GM23338 (cell line): ENCODE results near the gene OTUD6A. TPM values are rescaled to one million over a fixed set of nuclear protein-coding genes. Genes with fewer than 3 reads are reported as not detected.

ENCODE experiments used
- ATAC-seq: fragments of 200-7000 bp; cut with Tn5 transposase; 3 replicates; pipeline ENCODE4 v1.9.1; 2020
- DNase-seq: peaks from one replicate; pipeline ENCODE4 v3.0.0-alpha.2; 2015; ENCODE audit warnings: low spot score
- H2AFZ ChIP-seq: fragments of 200-600 bp; sonication (generic); 2 replicates; pipeline ENCODE4 v1.8.0; 2016; ENCODE audit warnings: antibody characterized with exemption, mild to moderate bottlenecking, moderate library complexity
- H3F3A ChIP-seq: fragments of 200-600 bp; sonication (generic); replicated peaks from 2 replicates; pipeline ENCODE4 v1.8.0; 2017; ENCODE audit warnings: antibody characterized with exemption, mixed run types, low read depth
- H3K27ac ChIP-seq: fragments of 200-600 bp; sonication (generic); 2 replicates; pipeline ENCODE4 v1.6.1; 2016; ENCODE audit warnings: low read depth
- H3K27me3 ChIP-seq: fragments of 200-600 bp; sonication (generic); 2 replicates; pipeline ENCODE4 v1.8.0; 2016; ENCODE audit warnings: mild to moderate bottlenecking, mixed run types, moderate library complexity; ENCODE audit not compliant: insufficient read depth
- H3K36me3 ChIP-seq: fragments of 200-600 bp; sonication (generic); 2 replicates; pipeline ENCODE4 v1.8.0; 2016; ENCODE audit warnings: mild to moderate bottlenecking; ENCODE audit not compliant: insufficient read depth
- H3K4me1 ChIP-seq: fragments of 200-600 bp; sonication (generic); 2 replicates; pipeline ENCODE4 v1.8.0; 2016; ENCODE audit warnings: mild to moderate bottlenecking, moderate library complexity; ENCODE audit not compliant: insufficient read depth
- H3K4me2 ChIP-seq: fragments of 200-600 bp; sonication (generic); 2 replicates; pipeline ENCODE4 v1.7.1; 2017; ENCODE audit warnings: mixed run types
- H3K4me3 ChIP-seq: fragments of 200-600 bp; sonication (generic); 2 replicates; pipeline ENCODE4 v1.6.1; 2016; ENCODE audit warnings: mixed run types
- H3K79me2 ChIP-seq: fragments of 200-600 bp; sonication (generic); replicated peaks from 2 replicates; pipeline ENCODE4 v1.8.0; 2017; ENCODE audit warnings: mild to moderate bottlenecking; ENCODE audit not compliant: insufficient read depth
- H3K9me2 ChIP-seq: fragments of 200-600 bp; sonication (generic); 2 replicates; pipeline ENCODE4 v1.8.0; 2017; ENCODE audit not compliant: insufficient read depth
- H4K20me1 ChIP-seq: fragments of 200-600 bp; sonication (generic); replicated peaks from 2 replicates; pipeline ENCODE4 v1.8.0; 2017; ENCODE audit warnings: mild to moderate bottlenecking; ENCODE audit not compliant: insufficient read depth
- H3K27ac Mint-ChIP-seq: 2 replicates; pipeline ENCODE4 v1.8.0; 2020; ENCODE audit warnings: inconsistent platforms, mild to moderate bottlenecking, moderate library complexity, mixed read lengths
- H3K27me3 Mint-ChIP-seq: 3 replicates; pipeline ENCODE4 v1.8.0; 2022; ENCODE audit warnings: low read depth, mild to moderate bottlenecking, moderate library complexity, mixed read lengths, inconsistent platforms; ENCODE audit not compliant: insufficient read depth, poor library complexity
- H3K36me3 Mint-ChIP-seq: 3 replicates; pipeline ENCODE4 v1.8.0; 2021; ENCODE audit warnings: low read depth, mild to moderate bottlenecking, inconsistent platforms, moderate library complexity, mixed read lengths
- H3K4me1 Mint-ChIP-seq: 3 replicates; pipeline ENCODE4 v1.8.0; 2020; ENCODE audit warnings: mild to moderate bottlenecking, inconsistent platforms, mixed read lengths
- H3K4me3 Mint-ChIP-seq: 3 replicates; pipeline ENCODE4 v1.8.0; 2021; ENCODE audit warnings: moderate library complexity, mild to moderate bottlenecking, inconsistent platforms, mixed read lengths
- H3K9me3 Mint-ChIP-seq: 3 replicates; pipeline ENCODE4 v1.8.0; 2020; ENCODE audit warnings: moderate library complexity, mild to moderate bottlenecking, inconsistent platforms, mixed read lengths
- CREB1 ChIP-seq: fragments of 250-450 bp; sonication (Bioruptor Pico); IDR thresholded peaks from 2 replicates; pipeline ENCODE4 v1.5.0; 2020; ENCODE audit warnings: low read depth, mild to moderate bottlenecking, moderate library complexity
- EZH2 ChIP-seq: fragments of 200-600 bp; sonication (generic); IDR thresholded peaks from one replicate; pipeline ENCODE4 v1.8.0; 2017; ENCODE audit warnings: antibody characterized with exemption, mild to moderate bottlenecking, low read depth; ENCODE audit not compliant: unreplicated experiment
- EZH2phosphoT487 ChIP-seq: fragments of 200-600 bp; sonication (generic); IDR thresholded peaks from one replicate; pipeline ENCODE4 v1.8.1; 2018; ENCODE audit warnings: antibody characterized with exemption; ENCODE audit not compliant: unreplicated experiment
- JUNB ChIP-seq: IDR thresholded peaks from one replicate; pipeline ENCODE4 v1.6.1; 2016; ENCODE audit warnings: antibody characterized with exemption; ENCODE audit not compliant: unreplicated experiment
- NANOG ChIP-seq: IDR thresholded peaks from 2 replicates; pipeline ENCODE4 v1.6.1; 2016; ENCODE audit warnings: antibody characterized with exemption, borderline replicate concordance
- POLR2AphosphoS5 ChIP-seq: IDR thresholded peaks from 2 replicates; pipeline ENCODE4 v1.6.1; 2016; ENCODE audit warnings: antibody characterized with exemption, low read depth
- STAT1 ChIP-seq: IDR thresholded peaks from one replicate; pipeline ENCODE4 v1.6.1; 2016; ENCODE audit warnings: antibody characterized with exemption; ENCODE audit not compliant: unreplicated experiment
- ZNF114 ChIP-seq: fragments of 250-450 bp; sonication (Bioruptor Pico); IDR thresholded peaks from 2 replicates; pipeline ENCODE4 v1.5.0; 2020; ENCODE audit warnings: mild to moderate bottlenecking, moderate library complexity
- ZNF331 ChIP-seq: fragments of 250-450 bp; sonication (Bioruptor Pico); IDR thresholded peaks from 2 replicates; pipeline ENCODE4 v1.5.0; 2020; ENCODE audit warnings: low read depth, mild to moderate bottlenecking, moderate library complexity
- ZNF462 ChIP-seq: fragments of 250-450 bp; sonication (Bioruptor Pico); IDR thresholded peaks from 2 replicates; pipeline ENCODE4 v1.5.0; 2020; ENCODE audit warnings: mild to moderate bottlenecking, moderate library complexity
- polyA plus RNA-seq: library from polyadenylated mRNA; unstranded; fragments of >200 nt; fragmentation: Nextera tagmentation; extraction: Ambion mirVana; gene quantifications from 2 replicates; pipeline ENCODE4 v1.2.1, GENCODE V29; 2016
- total RNA-seq: library from RNA; depleted of rRNA; stranded (reverse); fragments of >200 nt; shearing (Covaris generic); gene quantifications from 2 replicates; pipeline ENCODE4 v1.2.3, GENCODE V29; 2014
- TF ChIP-seq, protein P1 (sequence below), 2 experiments: fragments of 200-600 bp in 1 of 2; sonication (generic) in 1 of 2; conservative IDR thresholded peaks; 2 replicates each; pipeline versions ENCODE4 v1.5.1 to v1.6.1; 2016 to 2017; ENCODE audit warnings: antibody characterized with exemption in 2 of 2, low read depth in 2 of 2, mild to moderate bottlenecking in 2 of 2, moderate library complexity in 1 of 2
- TF ChIP-seq, protein P2 (sequence below): IDR thresholded peaks from 2 replicates; pipeline ENCODE4 v1.6.1; 2016; ENCODE audit warnings: antibody characterized with exemption
- TF ChIP-seq, protein P3 (sequence below): IDR thresholded peaks from one replicate; pipeline ENCODE4 v1.6.1; 2018; ENCODE audit warnings: antibody characterized with exemption; ENCODE audit not compliant: unreplicated experiment

The OTUD6A gene
- total and polyA plus RNA-seq, 2 experiments from 2014 or later = 0.17 TPM; not detected in 1

GRCh38 chrX:70042399-70043371, 19.6 kb upstream of the OTUD6A start:
- Histone ChIP-seq H3K4me3 (no peak overlapping the region), H4K20me1 (no peaks in the 10 kb centered on the region), H3K4me1 (no peaks in the 10 kb centered on the region), H3F3A (no peaks in the 10 kb centered on the region), H2AFZ (no peak overlapping the region), H3K27ac (no peak overlapping the region), H3K27me3 (no peaks in the 10 kb centered on the region), H3K36me3 (no peaks in the 10 kb centered on the region), H3K4me2 (no peak overlapping the region), H3K79me2 (no peaks in the 10 kb centered on the region), H3K9me2 (no peaks in the 10 kb centered on the region)
- Mint-ChIP-seq H3K27me3 (peaks cover 2% of the 10 kb centered on the region), H3K4me3 (no peak overlapping the region), H3K4me1 (peaks cover 2% of the 10 kb centered on the region), H3K27ac (no peak overlapping the region), H3K36me3 (no peaks in the 10 kb centered on the region), H3K9me3 (no peaks in the 10 kb centered on the region)
- ATAC-seq = peak; percentile 31; the same call in 1 of the 3 replicates
- DNase-seq = peak; percentile 5
- no peak for TF ChIP-seq EZH2phosphoT487
- TF ChIP-seq, protein P1, sequence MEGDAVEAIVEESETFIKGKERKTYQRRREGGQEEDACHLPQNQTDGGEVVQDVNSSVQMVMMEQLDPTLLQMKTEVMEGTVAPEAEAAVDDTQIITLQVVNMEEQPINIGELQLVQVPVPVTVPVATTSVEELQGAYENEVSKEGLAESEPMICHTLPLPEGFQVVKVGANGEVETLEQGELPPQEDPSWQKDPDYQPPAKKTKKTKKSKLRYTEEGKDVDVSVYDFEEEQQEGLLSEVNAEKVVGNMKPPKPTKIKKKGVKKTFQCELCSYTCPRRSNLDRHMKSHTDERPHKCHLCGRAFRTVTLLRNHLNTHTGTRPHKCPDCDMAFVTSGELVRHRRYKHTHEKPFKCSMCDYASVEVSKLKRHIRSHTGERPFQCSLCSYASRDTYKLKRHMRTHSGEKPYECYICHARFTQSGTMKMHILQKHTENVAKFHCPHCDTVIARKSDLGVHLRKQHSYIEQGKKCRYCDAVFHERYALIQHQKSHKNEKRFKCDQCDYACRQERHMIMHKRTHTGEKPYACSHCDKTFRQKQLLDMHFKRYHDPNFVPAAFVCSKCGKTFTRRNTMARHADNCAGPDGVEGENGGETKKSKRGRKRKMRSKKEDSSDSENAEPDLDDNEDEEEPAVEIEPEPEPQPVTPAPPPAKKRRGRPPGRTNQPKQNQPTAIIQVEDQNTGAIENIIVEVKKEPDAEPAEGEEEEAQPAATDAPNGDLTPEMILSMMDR (conservative IDR thresholded peaks at IDR 0.05; ENCODE audit: low read depth in 2 of 2) = no peak
- TF ChIP-seq STAT1 = no peak
- no peak for TF ChIP-seq ZNF462 (CRISPR knock-in tag)
- TF ChIP-seq EZH2 = no peak
- no peak for TF ChIP-seq JUNB
- TF ChIP-seq ZNF331 (CRISPR knock-in tag) = no peak
- no peak for TF ChIP-seq ZNF114 (CRISPR knock-in tag)
- TF ChIP-seq NANOG = no peak
- TF ChIP-seq CREB1 (CRISPR knock-in tag) = no peak
- TF ChIP-seq, protein P2, sequence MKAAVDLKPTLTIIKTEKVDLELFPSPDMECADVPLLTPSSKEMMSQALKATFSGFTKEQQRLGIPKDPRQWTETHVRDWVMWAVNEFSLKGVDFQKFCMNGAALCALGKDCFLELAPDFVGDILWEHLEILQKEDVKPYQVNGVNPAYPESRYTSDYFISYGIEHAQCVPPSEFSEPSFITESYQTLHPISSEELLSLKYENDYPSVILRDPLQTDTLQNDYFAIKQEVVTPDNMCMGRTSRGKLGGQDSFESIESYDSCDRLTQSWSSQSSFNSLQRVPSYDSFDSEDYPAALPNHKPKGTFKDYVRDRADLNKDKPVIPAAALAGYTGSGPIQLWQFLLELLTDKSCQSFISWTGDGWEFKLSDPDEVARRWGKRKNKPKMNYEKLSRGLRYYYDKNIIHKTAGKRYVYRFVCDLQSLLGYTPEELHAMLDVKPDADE = no peak
- TF ChIP-seq, protein P3, sequence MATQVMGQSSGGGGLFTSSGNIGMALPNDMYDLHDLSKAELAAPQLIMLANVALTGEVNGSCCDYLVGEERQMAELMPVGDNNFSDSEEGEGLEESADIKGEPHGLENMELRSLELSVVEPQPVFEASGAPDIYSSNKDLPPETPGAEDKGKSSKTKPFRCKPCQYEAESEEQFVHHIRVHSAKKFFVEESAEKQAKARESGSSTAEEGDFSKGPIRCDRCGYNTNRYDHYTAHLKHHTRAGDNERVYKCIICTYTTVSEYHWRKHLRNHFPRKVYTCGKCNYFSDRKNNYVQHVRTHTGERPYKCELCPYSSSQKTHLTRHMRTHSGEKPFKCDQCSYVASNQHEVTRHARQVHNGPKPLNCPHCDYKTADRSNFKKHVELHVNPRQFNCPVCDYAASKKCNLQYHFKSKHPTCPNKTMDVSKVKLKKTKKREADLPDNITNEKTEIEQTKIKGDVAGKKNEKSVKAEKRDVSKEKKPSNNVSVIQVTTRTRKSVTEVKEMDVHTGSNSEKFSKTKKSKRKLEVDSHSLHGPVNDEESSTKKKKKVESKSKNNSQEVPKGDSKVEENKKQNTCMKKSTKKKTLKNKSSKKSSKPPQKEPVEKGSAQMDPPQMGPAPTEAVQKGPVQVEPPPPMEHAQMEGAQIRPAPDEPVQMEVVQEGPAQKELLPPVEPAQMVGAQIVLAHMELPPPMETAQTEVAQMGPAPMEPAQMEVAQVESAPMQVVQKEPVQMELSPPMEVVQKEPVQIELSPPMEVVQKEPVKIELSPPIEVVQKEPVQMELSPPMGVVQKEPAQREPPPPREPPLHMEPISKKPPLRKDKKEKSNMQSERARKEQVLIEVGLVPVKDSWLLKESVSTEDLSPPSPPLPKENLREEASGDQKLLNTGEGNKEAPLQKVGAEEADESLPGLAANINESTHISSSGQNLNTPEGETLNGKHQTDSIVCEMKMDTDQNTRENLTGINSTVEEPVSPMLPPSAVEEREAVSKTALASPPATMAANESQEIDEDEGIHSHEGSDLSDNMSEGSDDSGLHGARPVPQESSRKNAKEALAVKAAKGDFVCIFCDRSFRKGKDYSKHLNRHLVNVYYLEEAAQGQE = no peak
- no peak for TF ChIP-seq POLR2AphosphoS5
